IMR-90 (cell line): Measurements from ENCODE around the gene HES4. TPM values are rescaled to one million over a fixed set of nuclear protein-coding genes. Genes with fewer than 3 reads are reported as not detected.

Experiments used
- ATAC-seq: fragments of 200-7000 bp; cut with Tn5 transposase; 2 replicates; pipeline ENCODE4 v1.9.1; 2020; ENCODE audit warnings: low read depth, mild to moderate bottlenecking, moderate library complexity
- BruUV-seq: library from RNA; stranded (reverse); fragments of 400-500 nt; replicated peaks from 2 replicates; lab custom pipeline; 2021; lab: Mats Ljungman, UMichigan
- CTCF ChIA-PET: fragments of 300-600 bp; formaldehyde crosslinking; extraction: SDS; loops from one replicate; lab custom pipeline; 2021; ENCODE audit warnings: antibody characterized with exemption; lab: Yijun Ruan, JAX
- POLR2A ChIA-PET: fragments of 300-600 bp; sonication (Branson Sonifier 250); formaldehyde crosslinking; loops from one replicate; lab custom pipeline; 2022; ENCODE audit warnings: antibody characterized with exemption; ENCODE audit not compliant: unreplicated experiment; lab: Charles Lee
- DNase-seq: peaks from one replicate; pipeline ENCODE4 v3.0.0; 2013
- H2AFZ ChIP-seq: replicated peaks from 2 replicates; pipeline ENCODE3; 2013; ENCODE audit warnings: low read length, mild to moderate bottlenecking; ENCODE audit not compliant: poor library complexity
- H2AK5ac ChIP-seq: 2 replicates; pipeline ENCODE4 v1.6.1; 2013; ENCODE audit warnings: low read depth, low read length, inconsistent platforms
- H2AK9ac ChIP-seq: replicated peaks from 2 replicates; pipeline ENCODE3; 2013; ENCODE audit warnings: mild to moderate bottlenecking, low read depth, low read length, moderate library complexity; ENCODE audit not compliant: poor library complexity
- H2BK120ac ChIP-seq: 2 replicates; pipeline ENCODE4 v1.6.1; 2013; ENCODE audit warnings: low read depth, low read length, inconsistent platforms
- H2BK15ac ChIP-seq: 3 replicates; pipeline ENCODE4 v1.6.1; 2013; ENCODE audit warnings: low read depth, low read length, inconsistent platforms
- H2BK20ac ChIP-seq: 2 replicates; pipeline ENCODE4 v1.6.1; 2013; ENCODE audit warnings: low read depth, mild to moderate bottlenecking, inconsistent platforms, low read length, moderate library complexity
- H2BK5ac ChIP-seq: 2 replicates; pipeline ENCODE4 v1.6.1; 2013; ENCODE audit warnings: mild to moderate bottlenecking, low read depth, low read length, inconsistent platforms; ENCODE audit not compliant: poor library complexity, severe bottlenecking
- H3K14ac ChIP-seq: replicated peaks from 2 replicates; pipeline ENCODE4 v1.6.1; 2013; ENCODE audit warnings: low read depth, low read length, inconsistent platforms
- H3K18ac ChIP-seq: 2 replicates; pipeline ENCODE4 v1.6.1; 2013; ENCODE audit warnings: low read depth, low read length, control low read depth
- H3K23ac ChIP-seq: 2 replicates; pipeline ENCODE4 v1.6.1; 2013; ENCODE audit warnings: low read depth, low read length, inconsistent platforms
- H3K27ac ChIP-seq: 2 replicates; pipeline ENCODE4 v1.5.1; 2013; ENCODE audit warnings: mild to moderate bottlenecking, control low read depth, low read length; ENCODE audit not compliant: insufficient read depth
- H3K27me3 ChIP-seq: 2 replicates; pipeline ENCODE4 v1.6.1; 2013; ENCODE audit warnings: low read length; ENCODE audit not compliant: control insufficient read depth, insufficient read depth
- H3K36me3 ChIP-seq: 2 replicates; pipeline ENCODE4 v1.6.1; 2013; ENCODE audit warnings: low read length, mixed read lengths; ENCODE audit not compliant: control insufficient read depth, insufficient read depth
- H3K4ac ChIP-seq: 2 replicates; pipeline ENCODE4 v1.6.1; 2013; ENCODE audit warnings: low read depth, low read length, inconsistent platforms
- H3K4me1 ChIP-seq: 2 replicates; pipeline ENCODE4 v1.6.1; 2013; ENCODE audit warnings: low read length, mixed read lengths; ENCODE audit not compliant: control insufficient read depth, insufficient read depth
- H3K4me2 ChIP-seq: 2 replicates; pipeline ENCODE4 v1.6.1; 2013; ENCODE audit warnings: low read depth, mild to moderate bottlenecking, control low read depth, low read length, moderate library complexity
- H3K4me3 ChIP-seq: 2 replicates; pipeline ENCODE4 v1.5.1; 2013; ENCODE audit warnings: low read depth, mild to moderate bottlenecking, control low read depth, low read length, moderate library complexity; ENCODE audit not compliant: insufficient read depth
- H3K56ac ChIP-seq: 2 replicates; pipeline ENCODE4 v1.6.1; 2013; ENCODE audit warnings: low read length, inconsistent platforms; ENCODE audit not compliant: insufficient read depth; ENCODE audit errors: extremely low read depth
- H3K79me1 ChIP-seq, 2 experiments: 2 replicates each; pipeline ENCODE4 v1.6.1; 2013; ENCODE audit warnings: low read length in 2 of 2, inconsistent platforms in 1 of 2, low read depth in 1 of 2
- H3K9ac ChIP-seq: 2 replicates; pipeline ENCODE4 v1.6.1; 2013; ENCODE audit warnings: low read depth, low read length, control low read depth
- H3K9me1 ChIP-seq: 2 replicates; pipeline ENCODE4 v1.6.1; 2013; ENCODE audit warnings: low read length, inconsistent platforms; ENCODE audit not compliant: insufficient read depth
- H3K9me3 ChIP-seq: 2 replicates; pipeline ENCODE4 v1.6.1; 2013; ENCODE audit warnings: low read length; ENCODE audit not compliant: control insufficient read depth, insufficient read depth
- H4K20me1 ChIP-seq: 2 replicates; pipeline ENCODE4 v1.6.1; 2013; ENCODE audit warnings: low read length, inconsistent platforms; ENCODE audit not compliant: insufficient read depth
- H4K5ac ChIP-seq: 2 replicates; pipeline ENCODE4 v1.6.1; 2013; ENCODE audit warnings: mild to moderate bottlenecking, low read depth, low read length, control low read depth
- H4K8ac ChIP-seq, 2 experiments: 2 replicates each; pipeline ENCODE4 v1.6.1; 2013; ENCODE audit warnings: low read depth in 2 of 2, low read length in 2 of 2, control low read depth in 1 of 2, inconsistent platforms in 1 of 2
- H4K91ac ChIP-seq: 2 replicates; pipeline ENCODE4 v1.6.1; 2013; ENCODE audit warnings: low read depth, low read length, inconsistent platforms; ENCODE audit not compliant: insufficient read depth
- BHLHE40 ChIP-seq: fragments of 150-350 bp; IDR thresholded peaks from 2 replicates; pipeline ENCODE4 v1.6.1; 2016; ENCODE audit warnings: mild to moderate bottlenecking, low read depth, low read length
- CEBPB ChIP-seq: IDR thresholded peaks from 2 replicates; pipeline ENCODE4 v1.6.1; 2012; ENCODE audit warnings: low read depth, low read length, improper control_type of control experiment
- CHD1 ChIP-seq: IDR thresholded peaks from 2 replicates; pipeline ENCODE4 v1.6.1; 2012; ENCODE audit warnings: low read depth, low read length, improper control_type of control experiment
- CTCF ChIP-seq: conservative IDR thresholded peaks from 2 replicates; pipeline ENCODE4 v1.5.1; 2012; ENCODE audit warnings: mild to moderate bottlenecking, low read depth, low read length, improper control_type of control experiment
- ELK1 ChIP-seq: fragments of 150-350 bp; IDR thresholded peaks from 2 replicates; pipeline ENCODE4 v1.6.1; 2016; ENCODE audit warnings: low read depth, mild to moderate bottlenecking, low read length, moderate library complexity, borderline replicate concordance
- FOS ChIP-seq: fragments of 150-350 bp; IDR thresholded peaks from 2 replicates; pipeline ENCODE4 v1.6.1; 2016; ENCODE audit warnings: low read depth, low read length
- MAFK ChIP-seq: IDR thresholded peaks from 2 replicates; pipeline ENCODE4 v1.6.1; 2012; ENCODE audit warnings: low read depth, low read length, improper control_type of control experiment
- MAZ ChIP-seq: IDR thresholded peaks from 2 replicates; pipeline ENCODE4 v1.6.1; 2012; ENCODE audit warnings: low read depth, mild to moderate bottlenecking, low read length, improper control_type of control experiment, moderate library complexity, borderline replicate concordance
- MXI1 ChIP-seq: IDR thresholded peaks from 2 replicates; pipeline ENCODE4 v1.6.1; 2012; ENCODE audit warnings: low read depth, mild to moderate bottlenecking, low read length, moderate library complexity, borderline replicate concordance
- NFE2L2 ChIP-seq: fragments of 150-350 bp; IDR thresholded peaks from 2 replicates; pipeline ENCODE4 v1.6.1; 2016; ENCODE audit warnings: low read depth, mild to moderate bottlenecking, low read length
- POLR2A ChIP-seq: IDR thresholded peaks from 2 replicates; pipeline ENCODE4 v1.6.1; 2012; ENCODE audit warnings: mild to moderate bottlenecking, low read depth, low read length
- RAD21 ChIP-seq: IDR thresholded peaks from 2 replicates; pipeline ENCODE4 v1.6.1; 2012; ENCODE audit warnings: low read length, improper control_type of control experiment
- RFX5 ChIP-seq: IDR thresholded peaks from 2 replicates; pipeline ENCODE4 v1.8.0; 2012; ENCODE audit warnings: low read depth, mild to moderate bottlenecking, low read length, moderate library complexity
- SMC3 ChIP-seq: fragments of 150-350 bp; IDR thresholded peaks from 2 replicates; pipeline ENCODE4 v1.6.1; 2016; ENCODE audit warnings: low read depth, mild to moderate bottlenecking, antibody characterized with exemption, low read length, moderate library complexity
- USF2 ChIP-seq: fragments of 150-350 bp; IDR thresholded peaks from 2 replicates; pipeline ENCODE4 v1.6.1; 2017; ENCODE audit warnings: mild to moderate bottlenecking, antibody characterized with exemption, low read length, low read depth
- WGBS, 2 experiments: methylation state at CpG; one replicate each; pipeline versions ENCODE4 v1.1.5 to v1.1.7; 2013; ENCODE audit warnings: missing lambda C conversion rate in 2 of 2; ENCODE audit not compliant: insufficient read length in 1 of 2; ENCODE audit errors: extremely low coverage in 2 of 2; 5-methylcytosine and 5-hydroxymethylcytosine counted together
- dilution Hi-C: fragments of 300-500 bp; cut with HindIII; formaldehyde crosslinking; loops from one replicate; pipeline ENCODE4 v1.14.3; 2018; ENCODE audit warnings: low sequenced_read_pairs; ENCODE audit not compliant: unreplicated experiment
- in situ Hi-C: fragments of 300-500 bp; cut with MboI; formaldehyde crosslinking; loops from 3 replicates; pipeline ENCODE4 v1.14.3; 2019; ENCODE audit warnings: low sequenced_read_pairs, inconsistent platforms, mixed read lengths
- intact Hi-C: fragments of 100-400 bp; cut with micrococcal nuclease; formaldehyde crosslinking; loops from 2 replicates; pipeline ENCODE4 v1.10.0; 2022
- polyA plus RNA-seq, 3 experiments: library from polyadenylated mRNA; depleted of rRNA; stranded (reverse); fragments of >200 nt; gene quantifications; 2 replicates each; pipeline ENCODE4 v1.2.3, GENCODE V29; 2012; ENCODE audit warnings: low replicate concordance in 1 of 3
- total RNA-seq: library from RNA; depleted of rRNA; stranded (reverse); fragments of >200 nt; gene quantifications from 2 replicates; pipeline ENCODE4 v1.2.3, GENCODE V29; 2012

HES4 gene
- total and polyA plus RNA-seq, 2 of the 4 experiments (the other 2 are of a cell fraction) = 1.4 to 11.7 TPM

- Histone ChIP-seq H3K56ac (no peak overlapping the region), H3K9me1 (peaks cover 5% of the 10 kb centered on the region; the same call in 1 of the 2 replicates), H2AK5ac (no peak overlapping the region), H4K8ac (no peak overlapping the region), H2AK9ac (peak overlapping the region; percentile 55), H3K4ac (no peak overlapping the region), H2BK20ac (no peak overlapping the region), H3K9me3 (no peaks in the 10 kb centered on the region), H2AFZ (no peak overlapping the region), H2BK5ac (no peak overlapping the region), H3K9ac (no peak overlapping the region), H2BK15ac (no peak overlapping the region), H3K27me3 (no peaks in the 10 kb centered on the region), H2BK120ac (no peak overlapping the region), H3K4me2 (no peak overlapping the region), H3K79me1 (peaks cover 9 to 36% of the 10 kb centered on the region in 2 experiments; a peak in 3 of 4 replicates), H3K18ac (no peak overlapping the region), H4K5ac (no peak overlapping the region), H4K20me1 (peaks cover 9% of the 10 kb centered on the region), H3K27ac (no peak overlapping the region), H4K91ac (no peak overlapping the region), H3K4me1 (peaks cover 16% of the 10 kb centered on the region), H3K23ac (no peak overlapping the region), H3K36me3 (peaks cover 20% of the 10 kb centered on the region), H3K14ac (no peak overlapping the region), H3K4me3 (no peak overlapping the region)
- CTCF ChIA-PET = no interaction called here
- intact Hi-C loops = no loop called here
- no TSS peak for BruUV-seq
- in situ Hi-C loops = no loop called here
- POLR2A ChIA-PET = no interaction called here
- ATAC-seq (no peak), DNase-seq (no peak)
- dilution Hi-C loops = no loop called here
- WGBS, 2 experiments = 93% methylated on average over 30 of the region's 57 CpGs; no CpG with 5 or more reads in 1 of the 2 experiments
- no peak for TF ChIP-seq MXI1
- TF ChIP-seq POLR2A = no peak
- TF ChIP-seq BHLHE40 = no peak
- no peak for TF ChIP-seq NFE2L2
- no peak for TF ChIP-seq MAZ
- no peak for TF ChIP-seq CEBPB
- no peak for TF ChIP-seq CTCF
- TF ChIP-seq RAD21 = no peak
- no peak for TF ChIP-seq FOS
- no peak for TF ChIP-seq MAFK
- no peak for TF ChIP-seq USF2
- no peak for TF ChIP-seq SMC3
- TF ChIP-seq RFX5 = no peak
- no peak for TF ChIP-seq CHD1
- no peak for TF ChIP-seq ELK1
Observed at GRCh38 chr1:962381-963300, 37.3 kb downstream of the HES4 start.
